ENCODE measurements around the gene TBPL2.
A peak's percentile ranks its signal among the peaks of the same experiment; 100 is the strongest.

TBPL2 gene

GRCh38 chr14:55446833-55447232 lies 6.4 kb upstream of the TBPL2 start:
- TF ChIP-seq, protein P1, sequence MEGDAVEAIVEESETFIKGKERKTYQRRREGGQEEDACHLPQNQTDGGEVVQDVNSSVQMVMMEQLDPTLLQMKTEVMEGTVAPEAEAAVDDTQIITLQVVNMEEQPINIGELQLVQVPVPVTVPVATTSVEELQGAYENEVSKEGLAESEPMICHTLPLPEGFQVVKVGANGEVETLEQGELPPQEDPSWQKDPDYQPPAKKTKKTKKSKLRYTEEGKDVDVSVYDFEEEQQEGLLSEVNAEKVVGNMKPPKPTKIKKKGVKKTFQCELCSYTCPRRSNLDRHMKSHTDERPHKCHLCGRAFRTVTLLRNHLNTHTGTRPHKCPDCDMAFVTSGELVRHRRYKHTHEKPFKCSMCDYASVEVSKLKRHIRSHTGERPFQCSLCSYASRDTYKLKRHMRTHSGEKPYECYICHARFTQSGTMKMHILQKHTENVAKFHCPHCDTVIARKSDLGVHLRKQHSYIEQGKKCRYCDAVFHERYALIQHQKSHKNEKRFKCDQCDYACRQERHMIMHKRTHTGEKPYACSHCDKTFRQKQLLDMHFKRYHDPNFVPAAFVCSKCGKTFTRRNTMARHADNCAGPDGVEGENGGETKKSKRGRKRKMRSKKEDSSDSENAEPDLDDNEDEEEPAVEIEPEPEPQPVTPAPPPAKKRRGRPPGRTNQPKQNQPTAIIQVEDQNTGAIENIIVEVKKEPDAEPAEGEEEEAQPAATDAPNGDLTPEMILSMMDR (IDR thresholded peaks at IDR 0.05; ENCODE audit: low read depth, low read length, missing control alignments): no peak
- H3K4me3 ChIP-seq (ENCODE audit: low read depth, low read length): no peak overlapping the region

DNA sequence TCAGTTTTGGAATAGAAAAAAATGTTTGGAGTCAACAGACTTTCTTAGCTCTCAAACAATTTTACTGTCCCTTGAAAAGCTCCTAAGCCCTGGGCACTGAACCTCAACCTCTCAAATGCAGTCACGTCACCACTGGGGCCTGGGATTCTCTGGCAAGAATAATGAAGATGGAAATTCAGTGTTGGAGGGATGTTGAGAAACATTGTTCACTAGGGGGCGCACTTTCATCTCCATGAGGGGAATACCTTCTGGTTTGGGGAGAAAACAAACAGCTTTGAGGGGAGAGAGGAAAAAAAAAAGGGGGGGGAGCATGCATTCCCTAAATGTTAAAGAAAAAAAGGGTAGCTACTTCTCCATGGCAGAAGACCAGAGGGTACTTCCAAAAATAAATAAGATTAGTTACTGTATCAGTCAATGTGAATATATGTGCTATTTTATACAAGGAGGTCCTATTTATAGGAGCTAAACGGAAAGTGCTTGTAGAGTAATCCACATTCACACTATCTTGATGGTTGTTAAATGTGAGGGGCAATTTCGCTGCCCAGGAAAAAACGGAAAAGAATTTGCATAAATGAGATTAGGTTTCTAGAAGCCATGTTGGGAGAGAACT lies 5.8 kb upstream of the TBPL2 start:
- H3K4me3 ChIP-seq (ENCODE audit: low read depth, low read length): no peak overlapping the region
- DNase-seq (ENCODE audit: low read depth): peak; percentile 74
- in situ Hi-C loops (cut with HindIII; ENCODE audit: low sequenced_read_pairs): loop anchor here (10.0 kb wide), 1 partner anchor 1029 kb away; no protein-coding TSS in a partner anchor
- TF ChIP-seq, protein P1 (IDR thresholded peaks at IDR 0.05; ENCODE audit: low read depth, low read length, missing control alignments): peak; percentile 70

More at GRCh38 chr14:55446833-55447232, 6.4 kb upstream of the TBPL2 start:
- in situ Hi-C loops (cut with HindIII; ENCODE audit: low sequenced_read_pairs): loop anchor here (10.0 kb wide), 1 partner anchor 1028 kb away; no protein-coding TSS in a partner anchor
- no peak for DNase-seq (ENCODE audit: low read depth)

DNA sequence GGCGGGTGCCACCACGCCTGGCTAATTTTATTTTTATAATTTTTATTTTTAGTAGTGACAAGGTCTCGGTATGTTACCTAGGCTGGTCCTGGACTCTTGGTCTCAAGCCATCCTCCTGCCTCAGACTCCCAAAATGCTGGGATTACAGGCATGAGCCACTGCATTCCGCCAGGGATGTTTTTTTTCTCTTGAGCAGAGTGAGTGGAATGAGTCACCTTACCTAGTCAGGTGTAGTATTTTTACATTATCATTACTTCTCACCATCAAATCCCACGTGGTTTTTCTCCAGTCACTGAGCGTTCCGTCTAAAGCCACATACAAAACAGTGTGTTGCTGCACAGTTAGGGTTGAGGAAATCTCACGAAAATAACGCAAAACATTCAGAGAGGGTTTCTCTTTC lies 870 bp upstream of the TBPL2 start:
- H3K4me3 ChIP-seq (ENCODE audit: low read depth, low read length): no peak overlapping the region
- TF ChIP-seq, protein P1 (IDR thresholded peaks at IDR 0.05; ENCODE audit: low read depth, low read length, missing control alignments): no peak
- DNase-seq (ENCODE audit: low read depth): no peak
- in situ Hi-C loops (cut with HindIII; ENCODE audit: low sequenced_read_pairs): loop anchor here (10.0 kb wide), 1 partner anchor 1034 kb away; no protein-coding TSS in a partner anchor

DNA sequence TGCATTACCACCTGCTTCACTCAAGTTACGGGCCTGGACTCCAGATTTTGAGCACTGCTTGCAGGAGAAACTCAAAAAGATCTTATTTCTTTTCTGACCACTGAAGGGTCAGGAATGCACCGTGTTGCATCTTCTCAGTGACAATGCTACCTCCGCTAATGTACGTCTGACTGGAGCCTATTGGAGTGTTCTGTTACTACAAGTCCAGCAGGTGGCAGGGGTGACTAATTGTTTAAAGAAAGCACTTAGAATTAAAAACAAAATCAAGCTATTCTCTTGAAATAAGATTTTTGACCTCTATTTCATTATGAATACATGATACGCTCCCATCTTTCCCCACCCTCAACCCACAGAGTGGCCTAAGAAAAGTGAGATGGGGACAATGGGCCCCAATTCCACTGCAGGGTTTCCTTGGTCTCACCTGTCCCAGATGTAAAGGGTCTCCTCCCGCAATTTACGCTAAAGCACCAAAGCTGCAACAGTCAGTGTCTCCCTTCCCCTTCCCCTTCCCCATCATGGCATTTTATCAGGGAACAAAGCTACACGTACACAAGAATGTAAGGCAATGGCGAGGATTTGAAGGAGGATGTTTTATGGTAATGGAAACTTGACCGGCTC lies 2.2 kb downstream of the TBPL2 start:
- TF ChIP-seq, protein P1 (IDR thresholded peaks at IDR 0.05; ENCODE audit: low read depth, low read length, missing control alignments): peak; percentile 61
- peak; percentile 65 for DNase-seq (ENCODE audit: low read depth)
- in situ Hi-C loops (cut with HindIII; ENCODE audit: low sequenced_read_pairs): no loop called here
- H3K4me3 ChIP-seq (ENCODE audit: low read depth, low read length): no peak overlapping the region

- in situ Hi-C loops (cut with HindIII; ENCODE audit: low sequenced_read_pairs): no loop called here
- no peak overlapping the region for H3K4me3 ChIP-seq (ENCODE audit: low read depth, low read length)
- no peak for DNase-seq (ENCODE audit: low read depth)
- TF ChIP-seq, protein P1 (IDR thresholded peaks at IDR 0.05; ENCODE audit: low read depth, low read length, missing control alignments): no peak
Measured at GRCh38 chr14:55436931-55437330, 3.5 kb downstream of the TBPL2 start.

DNA sequence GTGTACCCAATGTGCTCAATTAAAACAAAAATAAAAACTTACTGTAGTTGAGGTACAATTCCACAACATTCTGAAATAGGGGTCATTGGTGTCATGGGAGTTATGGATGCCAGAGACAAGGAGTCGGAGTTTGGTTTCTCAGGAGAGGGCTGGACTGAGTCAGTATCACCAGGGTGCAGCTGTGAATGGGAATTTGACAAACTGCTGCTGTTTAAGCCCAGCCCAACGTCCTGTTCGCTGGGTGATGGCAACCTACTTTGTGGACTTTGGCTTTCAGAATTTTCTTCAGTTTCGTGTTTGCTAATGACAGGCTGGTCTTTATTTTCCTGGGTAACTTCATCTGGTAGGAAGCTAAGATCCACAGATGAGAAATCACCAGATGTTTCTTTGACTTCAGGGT lies 3.9 kb downstream of the TBPL2 start:
- in situ Hi-C loops (cut with HindIII; ENCODE audit: low sequenced_read_pairs): no loop called here
- TF ChIP-seq, protein P1 (IDR thresholded peaks at IDR 0.05; ENCODE audit: low read depth, low read length, missing control alignments): no peak
- DNase-seq (ENCODE audit: low read depth): no peak
- H3K4me3 ChIP-seq (ENCODE audit: low read depth, low read length): no peak overlapping the region

All from astrocyte of the cerebellum (primary cell).